Stromal cell of bone marrow (primary cell): ENCODE results near the gene LGALS3BP.
"Not testable (repeated sequence)": the region's sequence is repeated elsewhere in the genome, so short reads cannot be mapped to it uniquely, and the experiment has no call there.

ENCODE experiments used
- DNase-seq: peaks from one replicate; pipeline ENCODE4 v3.0.0-alpha.2; 2012; ENCODE audit warnings: low read depth

Gene LGALS3BP

GRCh38 chr17:78979780-78980623, at the start of gene LGALS3BP:
TSS of gene LGALS3BP (minus strand) at chr17:78979923. CDS start at chr17:78977191, 2,732 bp downstream.
- DNase-seq = peak; percentile 62

- no peak for DNase-seq
Observed at GRCh38 chr17:79028496-79029326, 49.0 kb upstream of the LGALS3BP start.

- no peak for DNase-seq
Observed at GRCh38 chr17:79027925-79028491, 48.3 kb upstream of the LGALS3BP start.

- DNase-seq = no peak
Observed at GRCh38 chr17:79027274-79027924, 47.7 kb upstream of the LGALS3BP start.

GRCh38 chr17:79026376-79027273, 46.9 kb upstream of the LGALS3BP start:
- DNase-seq = no peak

GRCh38 chr17:79024901-79025737, 45.4 kb upstream of the LGALS3BP start:
- no peak for DNase-seq

- no peak for DNase-seq
Observed at GRCh38 chr17:79023886-79024771, 44.4 kb upstream of the LGALS3BP start, which contains the start of gene C1QTNF1. TSS of gene C1QTNF1 (plus strand) at chr17:79024169. CDS start at chr17:79043969, 19,800 bp downstream.

GRCh38 chr17:79023180-79023705, 43.5 kb upstream of the LGALS3BP start:
- DNase-seq = no peak

GRCh38 chr17:79022507-79022991, 42.8 kb upstream of the LGALS3BP start:
- DNase-seq = no peak

- DNase-seq = not testable (repeated sequence)
Observed at GRCh38 chr17:79021929-79022328, 42.2 kb upstream of the LGALS3BP start.

- no peak for DNase-seq
Observed at GRCh38 chr17:79020631-79021301, 41.0 kb upstream of the LGALS3BP start.

GRCh38 chr17:79019632-79020584, 40.2 kb upstream of the LGALS3BP start:
- DNase-seq = peak; percentile 69

- no peak for DNase-seq
Observed at GRCh38 chr17:79019261-79019631, 39.5 kb upstream of the LGALS3BP start.

- no peak for DNase-seq
Observed at GRCh38 chr17:79018370-79018695, 38.6 kb upstream of the LGALS3BP start.

GRCh38 chr17:79017546-79018369, 38.0 kb upstream of the LGALS3BP start:
- no peak for DNase-seq

- DNase-seq = no peak
Observed at GRCh38 chr17:79014158-79014758, 34.5 kb upstream of the LGALS3BP start.
